ENCODE data around the gene PPTC7.

- TF ChIP-seq CTCF (IDR thresholded peaks at IDR 0.05; ENCODE audit: poor library complexity, severe bottlenecking) = no peak
- TF ChIP-seq SMC3 (conservative IDR thresholded peaks at IDR 0.05; ENCODE audit: poor library complexity) = no peak
- TF ChIP-seq, protein P1, sequence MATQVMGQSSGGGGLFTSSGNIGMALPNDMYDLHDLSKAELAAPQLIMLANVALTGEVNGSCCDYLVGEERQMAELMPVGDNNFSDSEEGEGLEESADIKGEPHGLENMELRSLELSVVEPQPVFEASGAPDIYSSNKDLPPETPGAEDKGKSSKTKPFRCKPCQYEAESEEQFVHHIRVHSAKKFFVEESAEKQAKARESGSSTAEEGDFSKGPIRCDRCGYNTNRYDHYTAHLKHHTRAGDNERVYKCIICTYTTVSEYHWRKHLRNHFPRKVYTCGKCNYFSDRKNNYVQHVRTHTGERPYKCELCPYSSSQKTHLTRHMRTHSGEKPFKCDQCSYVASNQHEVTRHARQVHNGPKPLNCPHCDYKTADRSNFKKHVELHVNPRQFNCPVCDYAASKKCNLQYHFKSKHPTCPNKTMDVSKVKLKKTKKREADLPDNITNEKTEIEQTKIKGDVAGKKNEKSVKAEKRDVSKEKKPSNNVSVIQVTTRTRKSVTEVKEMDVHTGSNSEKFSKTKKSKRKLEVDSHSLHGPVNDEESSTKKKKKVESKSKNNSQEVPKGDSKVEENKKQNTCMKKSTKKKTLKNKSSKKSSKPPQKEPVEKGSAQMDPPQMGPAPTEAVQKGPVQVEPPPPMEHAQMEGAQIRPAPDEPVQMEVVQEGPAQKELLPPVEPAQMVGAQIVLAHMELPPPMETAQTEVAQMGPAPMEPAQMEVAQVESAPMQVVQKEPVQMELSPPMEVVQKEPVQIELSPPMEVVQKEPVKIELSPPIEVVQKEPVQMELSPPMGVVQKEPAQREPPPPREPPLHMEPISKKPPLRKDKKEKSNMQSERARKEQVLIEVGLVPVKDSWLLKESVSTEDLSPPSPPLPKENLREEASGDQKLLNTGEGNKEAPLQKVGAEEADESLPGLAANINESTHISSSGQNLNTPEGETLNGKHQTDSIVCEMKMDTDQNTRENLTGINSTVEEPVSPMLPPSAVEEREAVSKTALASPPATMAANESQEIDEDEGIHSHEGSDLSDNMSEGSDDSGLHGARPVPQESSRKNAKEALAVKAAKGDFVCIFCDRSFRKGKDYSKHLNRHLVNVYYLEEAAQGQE (IDR thresholded peaks at IDR 0.05; ENCODE audit: borderline replicate concordance) = no peak
- TF ChIP-seq EZH2 (IDR thresholded peaks at IDR 0.05; ENCODE audit: borderline replicate concordance, insufficient read depth, low read length, poor library complexity, severe bottlenecking) = no peak
- TF ChIP-seq POLR2AphosphoS5 (IDR thresholded peaks at IDR 0.05) = no peak
- TF ChIP-seq EP300 (conservative IDR thresholded peaks at IDR 0.05; ENCODE audit: poor library complexity, severe bottlenecking) = no peak
- TF ChIP-seq RAD21 (conservative IDR thresholded peaks at IDR 0.05) = no peak
- no peak for TF ChIP-seq TAF1 (IDR thresholded peaks at IDR 0.05; ENCODE audit: low read depth)
Observed at GRCh38 chr12:110585231-110585799, 2.2 kb upstream of the PPTC7 start.
